H9 (cell line): ENCODE results near the gene TNFRSF6B. TPM values are rescaled to one million over a fixed set of nuclear protein-coding genes. Genes with fewer than 3 reads are reported as not detected.
"Not testable (repeated sequence)": the region's sequence is repeated elsewhere in the genome, so short reads cannot be mapped to it uniquely, and the experiment has no call there.

Experiments used
- DNase-seq: peaks from one replicate; pipeline ENCODE4 v3.0.0-alpha.2; 2017
- H2AFZ ChIP-seq: one replicate; pipeline ENCODE4 v1.6.1; 2013; ENCODE audit warnings: mild to moderate bottlenecking, low read length, control low read depth, moderate library complexity
- H2AK5ac ChIP-seq: 2 replicates; pipeline ENCODE4 v1.6.1; 2013; ENCODE audit warnings: low read length, control low read depth, mixed read lengths; ENCODE audit not compliant: insufficient read length
- H2BK120ac ChIP-seq: one replicate; pipeline ENCODE4 v1.6.1; 2013; ENCODE audit warnings: low read depth, mild to moderate bottlenecking, low read length, control low read depth, inconsistent platforms; ENCODE audit not compliant: poor library complexity, severe bottlenecking
- H2BK12ac ChIP-seq: 2 replicates; pipeline ENCODE4 v1.6.1; 2013; ENCODE audit warnings: low read length, control low read depth, mixed read lengths, low read depth; ENCODE audit not compliant: insufficient read length
- H2BK15ac ChIP-seq: 2 replicates; pipeline ENCODE4 v1.6.1; 2013; ENCODE audit warnings: low read depth, low read length, control low read depth
- H2BK20ac ChIP-seq: one replicate; pipeline ENCODE4 v1.6.1; 2013; ENCODE audit warnings: low read depth, mild to moderate bottlenecking, low read length, control low read depth, inconsistent platforms; ENCODE audit not compliant: poor library complexity, severe bottlenecking
- H2BK5ac ChIP-seq: 2 replicates; pipeline ENCODE4 v1.6.1; 2013; ENCODE audit warnings: low read length, control low read depth, mixed read lengths; ENCODE audit not compliant: insufficient read length
- H3K14ac ChIP-seq: 2 replicates; pipeline ENCODE4 v1.6.1; 2013; ENCODE audit warnings: low read length, control low read depth; ENCODE audit not compliant: insufficient read depth
- H3K18ac ChIP-seq: 2 replicates; pipeline ENCODE4 v1.6.1; 2013; ENCODE audit warnings: low read depth, mild to moderate bottlenecking, mixed read lengths, low read length, control low read depth; ENCODE audit not compliant: insufficient read length
- H3K23ac ChIP-seq: 2 replicates; pipeline ENCODE4 v1.6.1; 2013; ENCODE audit warnings: low read length, control low read depth, mixed read lengths, low read depth; ENCODE audit not compliant: insufficient read length
- H3K23me2 ChIP-seq: 2 replicates; pipeline ENCODE4 v1.6.1; 2013; ENCODE audit warnings: low read depth, mild to moderate bottlenecking, mixed read lengths, low read length, control low read depth; ENCODE audit not compliant: insufficient read length, poor library complexity, severe bottlenecking
- H3K27ac ChIP-seq: 2 replicates; pipeline ENCODE4 v1.5.1; 2013; ENCODE audit warnings: low read length, control low read depth, mixed read lengths, low read depth; ENCODE audit not compliant: insufficient read length
- H3K27me3 ChIP-seq: 2 replicates; pipeline ENCODE4 v1.6.1; 2013; ENCODE audit warnings: low read length, control low read depth, inconsistent platforms; ENCODE audit not compliant: insufficient read depth
- H3K4ac ChIP-seq: 2 replicates; pipeline ENCODE4 v1.6.1; 2013; ENCODE audit warnings: low read depth, mild to moderate bottlenecking, control low read depth, inconsistent platforms, low read length, moderate library complexity
- H3K4me1 ChIP-seq: 2 replicates; pipeline ENCODE4 v1.6.1; 2013; ENCODE audit warnings: low read length, control low read depth, inconsistent platforms; ENCODE audit not compliant: insufficient read depth
- H3K4me2 ChIP-seq: 2 replicates; pipeline ENCODE4 v1.6.1; 2013; ENCODE audit warnings: low read length, control low read depth, mixed read lengths; ENCODE audit not compliant: insufficient read length, insufficient read depth
- H3K56ac ChIP-seq: 2 replicates; pipeline ENCODE4 v1.6.1; 2013; ENCODE audit warnings: low read depth, mild to moderate bottlenecking, mixed read lengths, low read length, control low read depth; ENCODE audit not compliant: insufficient read length
- H3K79me1 ChIP-seq: 2 replicates; pipeline ENCODE4 v1.6.1; 2013; ENCODE audit warnings: low read depth, mild to moderate bottlenecking, moderate library complexity, low read length, control low read depth, inconsistent platforms; ENCODE audit not compliant: insufficient read depth, poor library complexity, severe bottlenecking
- H3K79me2 ChIP-seq: 2 replicates; pipeline ENCODE4 v1.6.1; 2013; ENCODE audit warnings: low read length, control low read depth, inconsistent platforms; ENCODE audit not compliant: insufficient read depth
- H3K9ac ChIP-seq: 2 replicates; pipeline ENCODE4 v1.6.1; 2013; ENCODE audit warnings: low read length, control low read depth, mixed read lengths; ENCODE audit not compliant: insufficient read length; ENCODE audit errors: extremely low read depth
- H3K9me3 ChIP-seq: one replicate; pipeline ENCODE4 v1.6.1; 2013; ENCODE audit warnings: low read depth, low read length, inconsistent platforms; ENCODE audit not compliant: control insufficient read depth
- H3T11ph ChIP-seq: one replicate; pipeline ENCODE4 v1.6.1; 2013; ENCODE audit warnings: mild to moderate bottlenecking, low read length, control low read depth, inconsistent platforms
- H4K20me1 ChIP-seq: one replicate; pipeline ENCODE4 v1.6.1; 2013; ENCODE audit not compliant: control insufficient read depth, insufficient read length, insufficient read depth
- H4K5ac ChIP-seq: 2 replicates; pipeline ENCODE4 v1.6.1; 2013; ENCODE audit warnings: low read depth, mild to moderate bottlenecking, mixed read lengths, low read length, control low read depth; ENCODE audit not compliant: insufficient read length
- H4K8ac ChIP-seq: replicated peaks from 2 replicates; pipeline ENCODE4 v1.6.1; 2013; ENCODE audit warnings: low read length, control low read depth, mixed read lengths, low read depth; ENCODE audit not compliant: insufficient read length
- H4K91ac ChIP-seq: 2 replicates; pipeline ENCODE4 v1.6.1; 2013; ENCODE audit warnings: low read depth, mild to moderate bottlenecking, moderate library complexity, mixed read lengths, low read length, control low read depth; ENCODE audit not compliant: insufficient read length
- H3K27ac Mint-ChIP-seq, 3 experiments: 2 replicates in 2 of 3; 3 replicates in 1 of 3; pipeline ENCODE4 v1.8.0; 2020 to 2021; ENCODE audit warnings: mixed read lengths in 3 of 3, mild to moderate bottlenecking in 1 of 3, moderate library complexity in 1 of 3
- H3K27me3 Mint-ChIP-seq: 2 replicates; pipeline ENCODE4 v1.8.0; 2021; ENCODE audit warnings: low read depth, mild to moderate bottlenecking, moderate library complexity, mixed read lengths
- H3K36me3 Mint-ChIP-seq, 3 experiments: 2 replicates in 2 of 3; 3 replicates in 1 of 3; pipeline ENCODE4 v1.8.0; 2020 to 2021; ENCODE audit warnings: low read depth in 3 of 3, mixed read lengths in 3 of 3; ENCODE audit not compliant: insufficient read depth in 1 of 3
- H3K4me1 Mint-ChIP-seq, 2 experiments: 2 replicates each; pipeline ENCODE4 v1.8.0; 2020; ENCODE audit warnings: mixed read lengths in 2 of 2
- H3K4me3 Mint-ChIP-seq, 2 experiments: 2 replicates in 1 of 2; 3 replicates in 1 of 2; pipeline ENCODE4 v1.8.0; 2020 to 2021; ENCODE audit warnings: mild to moderate bottlenecking in 2 of 2, mixed read lengths in 2 of 2, moderate library complexity in 1 of 2
- H3K9me3 Mint-ChIP-seq, 2 experiments: 2 replicates in 1 of 2; 3 replicates in 1 of 2; pipeline ENCODE4 v1.8.0; 2020; ENCODE audit warnings: mild to moderate bottlenecking in 2 of 2, mixed read lengths in 2 of 2, moderate library complexity in 1 of 2
- WGBS: extraction: QIAGEN DNeasy Blood & Tissue Kit; methylation state at CpG from one replicate; pipeline ENCODE4 v1.1.7; 2013; ENCODE audit warnings: missing lambda C conversion rate, low lambda C conversion rate, mixed read lengths; ENCODE audit not compliant: insufficient read length; ENCODE audit errors: extremely low coverage; 5-methylcytosine and 5-hydroxymethylcytosine counted together
- total RNA-seq: library from RNA; stranded (reverse); gene quantifications from 2 replicates; pipeline ENCODE4 v1.2.1, GENCODE V29; 2021

Gene TNFRSF6B
- total RNA-seq, 1 experiment from 2014 or later, result not detected

- H2AFZ ChIP-seq, H3K9ac ChIP-seq, H3K4me1 ChIP-seq, H3K79me2 ChIP-seq, H3K56ac ChIP-seq, H2BK15ac ChIP-seq, H3K9me3 ChIP-seq, H4K20me1 ChIP-seq, H3K23me2 ChIP-seq, H4K5ac ChIP-seq, H3K4me1 Mint-ChIP-seq, H3K79me1 ChIP-seq, H2BK20ac ChIP-seq, H3K14ac ChIP-seq, H4K91ac ChIP-seq, H2BK12ac ChIP-seq, H2AK5ac ChIP-seq, H3K4ac ChIP-seq, H3K9me3 Mint-ChIP-seq, H3T11ph ChIP-seq, H3K27me3 Mint-ChIP-seq, H2BK120ac ChIP-seq, H3K27me3 ChIP-seq, H3K4me3 Mint-ChIP-seq, H3K4me2 ChIP-seq, DNase-seq, H3K23ac ChIP-seq, H3K18ac ChIP-seq, H3K27ac ChIP-seq, H2BK5ac ChIP-seq, H4K8ac ChIP-seq: not testable (repeated sequence)
- peaks cover 14 to 38% (median 27%) of the 10 kb centered on the region in 3 experiments for H3K36me3 Mint-ChIP-seq
- peak overlapping the region in 1 of 3 experiments; percentile 96; a peak in 1 of 7 replicates for H3K27ac Mint-ChIP-seq
- WGBS, result no CpG with 5 or more reads among the region's 18 CpGs
Measured at GRCh38 chr20:63730189-63730733, 33.8 kb downstream of the TNFRSF6B start.
